ENCODE measurements around the gene GSTK1.

The GSTK1 gene

DNA sequence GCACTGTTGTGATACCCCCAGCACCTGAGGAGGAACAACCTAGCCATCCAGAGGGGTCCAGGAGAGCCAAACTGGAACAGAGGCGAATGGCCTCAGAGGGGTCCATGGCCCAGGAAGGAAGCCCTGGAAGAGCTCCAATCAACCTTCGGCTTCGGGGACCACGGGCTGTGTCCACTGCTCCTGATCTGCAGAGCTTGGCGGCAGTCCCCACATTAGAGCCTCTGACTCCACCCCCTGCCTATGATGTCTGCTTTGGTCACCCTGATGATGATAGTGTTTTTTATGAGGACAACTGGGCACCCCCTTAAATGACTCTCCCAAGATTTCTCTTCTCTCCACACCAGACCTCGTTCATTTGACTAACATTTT, 23.3 kb downstream of the GSTK1 start:
- TF ChIP-seq, protein P1, sequence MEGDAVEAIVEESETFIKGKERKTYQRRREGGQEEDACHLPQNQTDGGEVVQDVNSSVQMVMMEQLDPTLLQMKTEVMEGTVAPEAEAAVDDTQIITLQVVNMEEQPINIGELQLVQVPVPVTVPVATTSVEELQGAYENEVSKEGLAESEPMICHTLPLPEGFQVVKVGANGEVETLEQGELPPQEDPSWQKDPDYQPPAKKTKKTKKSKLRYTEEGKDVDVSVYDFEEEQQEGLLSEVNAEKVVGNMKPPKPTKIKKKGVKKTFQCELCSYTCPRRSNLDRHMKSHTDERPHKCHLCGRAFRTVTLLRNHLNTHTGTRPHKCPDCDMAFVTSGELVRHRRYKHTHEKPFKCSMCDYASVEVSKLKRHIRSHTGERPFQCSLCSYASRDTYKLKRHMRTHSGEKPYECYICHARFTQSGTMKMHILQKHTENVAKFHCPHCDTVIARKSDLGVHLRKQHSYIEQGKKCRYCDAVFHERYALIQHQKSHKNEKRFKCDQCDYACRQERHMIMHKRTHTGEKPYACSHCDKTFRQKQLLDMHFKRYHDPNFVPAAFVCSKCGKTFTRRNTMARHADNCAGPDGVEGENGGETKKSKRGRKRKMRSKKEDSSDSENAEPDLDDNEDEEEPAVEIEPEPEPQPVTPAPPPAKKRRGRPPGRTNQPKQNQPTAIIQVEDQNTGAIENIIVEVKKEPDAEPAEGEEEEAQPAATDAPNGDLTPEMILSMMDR (conservative IDR thresholded peaks at IDR 0.05; ENCODE audit: low read length) = no peak
- TF ChIP-seq EZH2phosphoT487 (IDR thresholded peaks at IDR 0.05; ENCODE audit: borderline replicate concordance) = no peak
- H3K4me1 ChIP-seq (ENCODE audit: insufficient read depth, low read length, poor library complexity, severe bottlenecking) = peaks cover 33% of the 10 kb centered on the region

DNA sequence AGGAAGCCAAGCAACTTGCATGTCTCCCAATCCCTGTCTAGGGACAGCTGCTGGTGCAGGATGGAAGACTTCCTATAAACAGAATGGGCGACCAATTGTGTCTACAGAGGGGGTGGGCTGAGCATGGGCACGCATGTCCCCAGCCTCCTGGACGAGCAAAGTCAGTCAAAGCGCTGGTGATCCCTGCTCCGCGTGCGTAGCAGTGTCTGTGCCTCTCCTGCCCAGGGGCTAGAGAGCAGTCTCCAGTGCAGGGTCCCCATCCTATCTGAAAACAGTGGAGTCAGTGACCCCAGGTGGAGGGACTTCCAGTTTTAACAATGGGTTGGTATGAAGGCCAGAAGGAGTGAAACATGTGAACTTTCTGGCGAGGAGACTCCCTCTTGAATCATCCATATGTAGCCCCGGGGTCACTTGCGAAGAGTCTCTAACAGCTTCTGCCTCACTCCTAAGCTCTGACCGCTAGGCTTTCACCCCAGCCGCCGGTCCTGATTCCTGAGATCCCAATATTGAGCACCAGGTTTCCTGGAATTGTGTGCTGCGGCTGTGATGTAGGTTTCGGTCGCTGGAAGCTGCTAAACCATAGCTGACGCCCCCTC, 24.2 kb downstream of the GSTK1 start:
- Histone ChIP-seq H3K79me2 (ENCODE audit: insufficient read depth, low read length) (peaks cover 42% of the 10 kb centered on the region), H2AFZ (ENCODE audit: low read length) (peak overlapping the region; percentile 79), H3K4me1 (ENCODE audit: insufficient read depth, low read length, poor library complexity, severe bottlenecking) (peaks cover 39% of the 10 kb centered on the region), H3K9ac (ENCODE audit: low read depth, low read length, poor library complexity, severe bottlenecking) (peak overlapping the region; percentile 34), H3K9me2 (replicated peaks; ENCODE audit: low read depth, low read length) (no peaks in the 10 kb centered on the region), H4K20me1 (ENCODE audit: insufficient read depth, low read length, poor library complexity, severe bottlenecking) (peaks cover 33% of the 10 kb centered on the region), H3F3A (ENCODE audit: low read depth) (no peaks in the 10 kb centered on the region), H3K27me3 (ENCODE audit: insufficient read depth, low read length, poor library complexity, severe bottlenecking) (no peaks in the 10 kb centered on the region), H3K4me3 (ENCODE audit: low read length, poor library complexity, severe bottlenecking) (peak overlapping the region; percentile 77), H3K36me3 (ENCODE audit: insufficient read depth, low read length) (peaks cover 7% of the 10 kb centered on the region; the same call in 1 of the 2 replicates), H3K4me2 (ENCODE audit: low read depth, low read length, poor library complexity, severe bottlenecking) (peak overlapping the region; percentile 65), H3K9me3 (ENCODE audit: insufficient read depth, low read depth, low read length) (no peaks in the 10 kb centered on the region)
- TF ChIP-seq, protein P1 (conservative IDR thresholded peaks at IDR 0.05; ENCODE audit: low read length) = no peak
- no peak for TF ChIP-seq EZH2phosphoT487 (IDR thresholded peaks at IDR 0.05; ENCODE audit: borderline replicate concordance)

More for the DNA sequence above, 23.3 kb downstream of the GSTK1 start:
- no peaks in the 10 kb centered on the region for H3K27me3 ChIP-seq (ENCODE audit: insufficient read depth, low read length, poor library complexity, severe bottlenecking)
- peaks cover 27% of the 10 kb centered on the region for H4K20me1 ChIP-seq (ENCODE audit: insufficient read depth, low read length, poor library complexity, severe bottlenecking)
- no peaks in the 10 kb centered on the region for H3K9me3 ChIP-seq (ENCODE audit: insufficient read depth, low read depth, low read length)
- H3K4me3 ChIP-seq (ENCODE audit: low read length, poor library complexity, severe bottlenecking) = no peak overlapping the region
- no peak overlapping the region for H3K4me2 ChIP-seq (ENCODE audit: low read depth, low read length, poor library complexity, severe bottlenecking)
- no peak overlapping the region for H2AFZ ChIP-seq (ENCODE audit: low read length)
- H3F3A ChIP-seq (ENCODE audit: low read depth) = no peaks in the 10 kb centered on the region
- H3K9ac ChIP-seq (ENCODE audit: low read depth, low read length, poor library complexity, severe bottlenecking) = no peak overlapping the region
- H3K9me2 ChIP-seq (replicated peaks; ENCODE audit: low read depth, low read length) = no peaks in the 10 kb centered on the region
- H3K79me2 ChIP-seq (ENCODE audit: insufficient read depth, low read length) = peaks cover 33% of the 10 kb centered on the region
- no peaks in the 10 kb centered on the region; the same call in 1 of the 2 replicates for H3K36me3 ChIP-seq (ENCODE audit: insufficient read depth, low read length)

DNA sequence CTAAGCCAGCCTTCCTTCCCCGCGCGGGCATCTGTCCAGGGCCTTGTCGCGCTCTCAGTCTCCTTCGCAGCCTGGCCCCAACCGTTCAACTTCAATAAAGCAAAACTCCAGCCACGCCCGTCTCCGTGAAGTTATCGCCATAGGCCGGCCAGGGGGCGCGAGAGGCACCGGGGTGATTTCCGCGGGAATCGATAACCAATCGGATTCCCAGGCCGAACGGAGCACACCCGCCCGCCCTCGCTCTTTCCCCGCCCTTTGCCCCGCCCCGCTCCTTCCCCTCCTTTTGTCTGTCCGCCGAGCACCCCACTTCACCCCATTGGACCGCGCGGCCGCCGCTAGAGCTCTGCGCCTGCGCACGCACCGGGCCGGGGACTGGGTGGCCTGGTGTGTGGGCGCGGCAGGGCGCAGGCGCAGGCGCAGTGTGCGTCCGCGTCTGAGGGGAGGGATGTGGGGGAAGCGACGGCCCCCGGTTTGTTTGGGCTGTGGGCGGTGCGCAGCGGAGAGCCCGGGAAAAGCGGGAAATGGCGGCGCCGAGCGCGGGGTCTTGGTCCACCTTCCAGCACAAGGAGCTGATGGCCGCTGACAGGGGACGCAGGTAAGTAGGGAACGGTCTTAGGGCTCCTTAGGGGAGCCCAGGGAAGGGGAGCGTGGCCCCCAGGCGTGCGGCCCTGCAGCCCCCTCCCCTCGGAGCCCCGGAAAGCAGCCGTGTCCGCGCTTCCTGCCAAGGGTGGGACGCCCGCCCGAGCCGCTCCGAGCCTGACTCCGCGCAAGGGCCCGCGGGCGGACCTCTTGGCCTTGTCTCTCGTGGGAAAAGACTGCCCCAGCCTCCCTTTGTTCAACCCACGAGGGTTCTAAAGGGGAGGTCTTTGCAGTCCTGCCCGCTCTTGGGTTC, 24.9 kb downstream of the GSTK1 start, which contains the start of gene CASP2:
Gene CASP2, plus strand, starts transcription at position 417 of the 892 bp plus-strand sequence. Its CDS starts 105 bp downstream, at position 522.
- no peak for TF ChIP-seq EZH2phosphoT487 (IDR thresholded peaks at IDR 0.05; ENCODE audit: borderline replicate concordance)
- TF ChIP-seq, protein P1 (conservative IDR thresholded peaks at IDR 0.05; ENCODE audit: low read length) = no peak
- Histone ChIP-seq H3K4me1 (ENCODE audit: insufficient read depth, low read length, poor library complexity, severe bottlenecking) (peaks cover 39% of the 10 kb centered on the region), H2AFZ (ENCODE audit: low read length) (peak within 1 kb of the TSS; percentile 79)

More for the DNA sequence above, 24.9 kb downstream of the GSTK1 start, which contains the start of gene CASP2:
- peaks cover 49% of the 10 kb centered on the region for H3K79me2 ChIP-seq (ENCODE audit: insufficient read depth, low read length)
- no peaks in the 10 kb centered on the region for H3K9me3 ChIP-seq (ENCODE audit: insufficient read depth, low read depth, low read length)
- no peaks in the 10 kb centered on the region for H3K27me3 ChIP-seq (ENCODE audit: insufficient read depth, low read length, poor library complexity, severe bottlenecking)
- no peaks in the 10 kb centered on the region for H3K9me2 ChIP-seq (replicated peaks; ENCODE audit: low read depth, low read length)
- peak within 1 kb of the TSS; percentile 77 for H3K4me3 ChIP-seq (ENCODE audit: low read length, poor library complexity, severe bottlenecking)
- H3F3A ChIP-seq (ENCODE audit: low read depth) = no peaks in the 10 kb centered on the region
- peak within 1 kb of the TSS; percentile 88 for H3K9ac ChIP-seq (ENCODE audit: low read depth, low read length, poor library complexity, severe bottlenecking)
- peak within 1 kb of the TSS; percentile 89 for H3K4me2 ChIP-seq (ENCODE audit: low read depth, low read length, poor library complexity, severe bottlenecking)
- H4K20me1 ChIP-seq (ENCODE audit: insufficient read depth, low read length, poor library complexity, severe bottlenecking) = peaks cover 36% of the 10 kb centered on the region
- H3K36me3 ChIP-seq (ENCODE audit: insufficient read depth, low read length) = peaks cover 10% of the 10 kb centered on the region; the same call in 1 of the 2 replicates
